H1 (cell line): ENCODE data around the gene EVPL. TPM values are rescaled to one million over a fixed set of nuclear protein-coding genes. Genes with fewer than 3 reads are reported as not detected.

ENCODE experiments used
- ATF3 ChIP-seq: IDR thresholded peaks from 2 replicates; pipeline ENCODE4 v1.6.1; 2011; ENCODE audit warnings: low read depth, mild to moderate bottlenecking, low read length; ENCODE audit not compliant: insufficient read depth
- CHD2 ChIP-seq: IDR thresholded peaks from 2 replicates; pipeline ENCODE4 v1.6.1; 2012; ENCODE audit warnings: low read length, improper control_type of control experiment
- EZH2 ChIP-seq: fragments of 200-600 bp; sonication (generic); IDR thresholded peaks from 2 replicates; pipeline ENCODE4 v1.7.1; 2012; ENCODE audit warnings: low read depth, mild to moderate bottlenecking, moderate library complexity, low read length, inconsistent platforms; ENCODE audit not compliant: severe bottlenecking
- RXRA ChIP-seq: IDR thresholded peaks from 2 replicates; pipeline ENCODE4 v1.6.1; 2011; ENCODE audit warnings: low read depth, mild to moderate bottlenecking, low read length, moderate library complexity; ENCODE audit not compliant: insufficient read depth
- TEAD4 ChIP-seq: IDR thresholded peaks from 2 replicates; pipeline ENCODE4 v1.6.1; 2012; ENCODE audit warnings: low read depth, low read length, inconsistent platforms, mixed read lengths
- ZNF274 ChIP-seq: IDR thresholded peaks from 2 replicates; pipeline ENCODE4 v1.7.0; 2012; ENCODE audit warnings: low read length, borderline replicate concordance; ENCODE audit errors: extremely low read depth
- polyA plus RNA-seq, 7 experiments: library from polyadenylated mRNA; depleted of rRNA in 3 of 7; stranded (reverse) in 5 of 7; unstranded in 2 of 7; fragments of >200 nt in 5 of 7; fragments of 200-250 nt in 2 of 7; gene quantifications; 1 replicate in 5 of 7; 2 replicates in 1 of 7; 4 replicates in 1 of 7; pipeline versions ENCODE4 v1.2.1 to v1.2.3, GENCODE V29; 2011 to 2013; ENCODE audit warnings: missing spikeins in 2 of 7, mixed read lengths in 2 of 7
- total RNA-seq: library from RNA; stranded (reverse); fragmentation: NEBNext Ultra II Directional; extraction: Animal tissue kit (Norgen Biotek cat#: 25700); gene quantifications from 2 replicates; pipeline ENCODE4 v1.2.1, GENCODE V29; 2021

Gene EVPL
- total and polyA plus RNA-seq, 2 of the 8 experiments (the other 6 are each of a cell fraction or from before 2014, with no cell fraction given) = 0.20 to 0.99 TPM

- TF ChIP-seq RXRA (no peak), CHD2 (no peak), ATF3 (no peak), TEAD4 (no peak), EZH2 (no peak), ZNF274 (no peak)
- TF ChIP-seq, all 59 proteins: peak for 0
Observed at GRCh38 chr17:76008208-76008607, 18.9 kb downstream of the EVPL start (continued).
